ENCODE measurements around the gene THOC3.
"Not testable (repeated sequence)": the region's sequence is repeated elsewhere in the genome, so short reads cannot be mapped to it uniquely, and the experiment has no call there.

GRCh38 chr5:176006819-176007218 is 38.7 kb upstream of the THOC3 start:
- not testable (repeated sequence) for TF ChIP-seq CTCF (IDR thresholded peaks at IDR 0.05; ENCODE audit: insufficient read depth, low read length, poor library complexity, severe bottlenecking); EZH2phosphoT487 (conservative IDR thresholded peaks at IDR 0.05; ENCODE audit: low read length)
